ENCODE measurements around the gene TYMS.

DNA sequence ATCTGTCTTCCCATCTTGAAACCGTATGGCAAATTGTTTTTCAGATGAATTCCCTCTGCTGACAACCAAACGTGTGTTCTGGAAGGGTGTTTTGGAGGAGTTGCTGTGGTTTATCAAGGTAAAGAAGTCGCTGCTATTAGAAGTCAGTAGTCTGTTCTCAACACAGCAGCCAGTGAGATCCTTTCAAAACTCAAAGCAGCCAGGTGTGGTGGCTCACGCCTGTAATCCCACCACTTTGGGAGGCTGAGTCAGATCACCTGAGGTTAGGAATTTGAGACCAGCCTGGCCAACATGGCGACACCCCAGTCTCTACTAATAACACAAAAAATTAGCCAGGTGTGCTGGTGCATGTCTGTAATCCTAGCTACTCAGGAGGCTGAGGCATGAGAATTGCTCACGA is 2.1 kb downstream of the TYMS start:
- TF ChIP-seq POLR2A (IDR thresholded peaks at IDR 0.05), result no peak
- TF ChIP-seq, protein P1, sequence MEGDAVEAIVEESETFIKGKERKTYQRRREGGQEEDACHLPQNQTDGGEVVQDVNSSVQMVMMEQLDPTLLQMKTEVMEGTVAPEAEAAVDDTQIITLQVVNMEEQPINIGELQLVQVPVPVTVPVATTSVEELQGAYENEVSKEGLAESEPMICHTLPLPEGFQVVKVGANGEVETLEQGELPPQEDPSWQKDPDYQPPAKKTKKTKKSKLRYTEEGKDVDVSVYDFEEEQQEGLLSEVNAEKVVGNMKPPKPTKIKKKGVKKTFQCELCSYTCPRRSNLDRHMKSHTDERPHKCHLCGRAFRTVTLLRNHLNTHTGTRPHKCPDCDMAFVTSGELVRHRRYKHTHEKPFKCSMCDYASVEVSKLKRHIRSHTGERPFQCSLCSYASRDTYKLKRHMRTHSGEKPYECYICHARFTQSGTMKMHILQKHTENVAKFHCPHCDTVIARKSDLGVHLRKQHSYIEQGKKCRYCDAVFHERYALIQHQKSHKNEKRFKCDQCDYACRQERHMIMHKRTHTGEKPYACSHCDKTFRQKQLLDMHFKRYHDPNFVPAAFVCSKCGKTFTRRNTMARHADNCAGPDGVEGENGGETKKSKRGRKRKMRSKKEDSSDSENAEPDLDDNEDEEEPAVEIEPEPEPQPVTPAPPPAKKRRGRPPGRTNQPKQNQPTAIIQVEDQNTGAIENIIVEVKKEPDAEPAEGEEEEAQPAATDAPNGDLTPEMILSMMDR (IDR thresholded peaks at IDR 0.05), result no peak

All from esophagus squamous epithelium (tissue), 4 donors.